Brain microvascular endothelial cell (primary cell): ENCODE data around the gene SSTR5.

Experiments used
- DNase-seq: peaks from one replicate; pipeline ENCODE4 v3.0.0-alpha.2; 2020
- H3K27ac ChIP-seq: fragments of 250-450 bp; sonication (Bioruptor Pico); 2 replicates; pipeline ENCODE4 v1.5.1; 2020; ENCODE audit warnings: mild to moderate bottlenecking, moderate library complexity
- H3K27me3 ChIP-seq: fragments of 250-450 bp; sonication (Bioruptor Pico); replicated peaks from 2 replicates; pipeline ENCODE4 v1.5.1; 2020; ENCODE audit warnings: mild to moderate bottlenecking
- H3K36me3 ChIP-seq: fragments of 250-450 bp; sonication (Bioruptor Pico); replicated peaks from 2 replicates; pipeline ENCODE4 v1.5.1; 2020; ENCODE audit warnings: mild to moderate bottlenecking
- H3K4me3 ChIP-seq: 2 replicates; pipeline ENCODE4 v1.5.1; 2011; ENCODE audit warnings: low read depth, mild to moderate bottlenecking, control low read depth, low read length, moderate library complexity
- in situ Hi-C: cut with HindIII; loops from 2 replicates; pipeline ENCODE4 v1.10.0; 2017; ENCODE audit warnings: low sequenced_read_pairs, low pct_ligation_motif_present
- TF ChIP-seq, protein P1 (sequence below): IDR thresholded peaks from 2 replicates; pipeline ENCODE4 v1.5.1; 2011; ENCODE audit warnings: low read depth, mild to moderate bottlenecking, moderate library complexity, low read length, control low read depth, inconsistent platforms; ENCODE audit errors: missing control alignments

Gene SSTR5

DNA sequence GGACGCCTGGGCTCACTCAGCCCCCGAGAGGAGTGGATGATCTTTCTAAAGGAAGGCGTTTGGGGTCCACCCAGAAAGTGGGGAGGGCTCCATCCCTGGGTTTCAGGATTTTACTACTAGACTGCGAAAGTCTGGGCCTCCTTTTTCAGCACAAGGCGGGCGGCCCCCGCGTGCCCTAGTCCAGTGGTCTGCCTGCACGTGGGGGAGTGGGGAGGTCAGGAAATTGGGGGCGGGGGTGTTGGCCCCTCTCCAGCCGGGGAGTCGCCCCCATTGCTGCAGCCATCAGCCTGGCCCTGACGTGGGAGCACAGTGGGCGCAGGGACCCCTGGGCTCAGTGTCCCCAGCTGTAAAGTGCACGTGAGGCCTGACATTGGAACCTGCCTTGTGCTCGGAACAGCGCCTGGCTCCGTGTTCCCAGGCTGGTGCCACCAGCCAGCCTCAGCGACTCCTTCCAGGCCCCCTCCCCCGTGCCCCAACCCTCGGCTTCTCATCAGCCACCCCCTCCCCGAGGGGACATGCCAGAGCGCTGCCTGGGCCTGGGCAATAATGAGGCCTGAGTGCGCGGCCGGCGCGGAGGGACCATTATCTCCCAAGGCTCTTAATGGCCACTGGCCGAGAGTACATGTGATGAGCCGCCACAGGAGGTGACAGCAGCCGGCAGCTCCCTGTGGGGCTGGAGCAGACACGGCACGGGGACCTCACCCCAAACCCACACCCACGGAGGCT, 25.9 kb downstream of the SSTR5 start:
- no peak overlapping the region for H3K27ac ChIP-seq
- TF ChIP-seq, protein P1, sequence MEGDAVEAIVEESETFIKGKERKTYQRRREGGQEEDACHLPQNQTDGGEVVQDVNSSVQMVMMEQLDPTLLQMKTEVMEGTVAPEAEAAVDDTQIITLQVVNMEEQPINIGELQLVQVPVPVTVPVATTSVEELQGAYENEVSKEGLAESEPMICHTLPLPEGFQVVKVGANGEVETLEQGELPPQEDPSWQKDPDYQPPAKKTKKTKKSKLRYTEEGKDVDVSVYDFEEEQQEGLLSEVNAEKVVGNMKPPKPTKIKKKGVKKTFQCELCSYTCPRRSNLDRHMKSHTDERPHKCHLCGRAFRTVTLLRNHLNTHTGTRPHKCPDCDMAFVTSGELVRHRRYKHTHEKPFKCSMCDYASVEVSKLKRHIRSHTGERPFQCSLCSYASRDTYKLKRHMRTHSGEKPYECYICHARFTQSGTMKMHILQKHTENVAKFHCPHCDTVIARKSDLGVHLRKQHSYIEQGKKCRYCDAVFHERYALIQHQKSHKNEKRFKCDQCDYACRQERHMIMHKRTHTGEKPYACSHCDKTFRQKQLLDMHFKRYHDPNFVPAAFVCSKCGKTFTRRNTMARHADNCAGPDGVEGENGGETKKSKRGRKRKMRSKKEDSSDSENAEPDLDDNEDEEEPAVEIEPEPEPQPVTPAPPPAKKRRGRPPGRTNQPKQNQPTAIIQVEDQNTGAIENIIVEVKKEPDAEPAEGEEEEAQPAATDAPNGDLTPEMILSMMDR, result no peak
- in situ Hi-C loops, result no loop called here
- H3K4me3 ChIP-seq, result no peak overlapping the region
- no peaks in the 10 kb centered on the region for H3K36me3 ChIP-seq
- peaks cover 15% of the 10 kb centered on the region for H3K27me3 ChIP-seq
- DNase-seq, result no peak

- in situ Hi-C loops, result no loop called here
- Histone ChIP-seq H3K4me3 (no peak overlapping the region), H3K36me3 (no peaks in the 10 kb centered on the region), H3K27me3 (peaks cover 17% of the 10 kb centered on the region), H3K27ac (no peak overlapping the region)
- TF ChIP-seq, protein P1, result no peak
- DNase-seq, result no peak
These were observed 26.9 kb downstream of the SSTR5 start for GRCh38 chr16:1099189-1100083.

- H3K27me3 ChIP-seq, result peaks cover 17% of the 10 kb centered on the region
- TF ChIP-seq, protein P1, result no peak
- H3K27ac ChIP-seq, result no peak overlapping the region
- no peaks in the 10 kb centered on the region for H3K36me3 ChIP-seq
- DNase-seq, result no peak
- in situ Hi-C loops, result no loop called here
- no peak overlapping the region for H3K4me3 ChIP-seq
These were observed 27.7 kb downstream of the SSTR5 start for GRCh38 chr16:1100084-1100800.

DNA sequence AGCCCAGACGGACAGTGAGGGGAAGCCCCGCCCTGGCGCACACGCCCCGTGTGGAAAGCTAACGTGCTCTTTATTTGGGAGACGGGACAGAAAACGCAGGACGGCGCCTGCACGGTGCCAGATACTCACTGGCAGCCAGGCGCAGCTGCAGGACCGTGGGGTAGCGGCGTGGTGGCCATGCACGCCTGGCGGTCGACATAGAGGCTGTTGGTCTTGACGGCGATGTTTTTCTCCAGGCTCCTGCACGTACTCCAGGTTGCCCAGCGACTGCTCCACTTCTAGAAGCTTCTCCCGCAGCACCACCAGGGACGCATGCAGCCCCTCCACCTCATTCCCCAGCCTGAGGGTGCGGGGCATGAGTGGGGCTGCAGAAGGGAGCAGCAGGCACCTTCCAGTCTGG, 28.6 kb downstream of the SSTR5 start:
- Histone ChIP-seq H3K27ac (no peak overlapping the region), H3K36me3 (no peaks in the 10 kb centered on the region), H3K27me3 (peaks cover 17% of the 10 kb centered on the region), H3K4me3 (no peak overlapping the region)
- DNase-seq, result no peak
- in situ Hi-C loops, result no loop called here
- TF ChIP-seq, protein P1, result no peak

GRCh38 chr16:1101573-1102332, 29.2 kb downstream of the SSTR5 start:
- Histone ChIP-seq H3K4me3 (no peak overlapping the region), H3K27ac (no peak overlapping the region), H3K27me3 (peaks cover 17% of the 10 kb centered on the region), H3K36me3 (no peaks in the 10 kb centered on the region)
- TF ChIP-seq, protein P1, result no peak
- DNase-seq, result no peak
- in situ Hi-C loops, result no loop called here
